Measurements from ENCODE around the gene SETD1A. TPM values are rescaled to one million over a fixed set of nuclear protein-coding genes. Genes with fewer than 3 reads are reported as not detected.

Gene SETD1A
- total RNA-seq, 3 donors from 2014 or later, result 13.4 to 24.7 (median 13.7) TPM

- Histone ChIP-seq H3K4me1 (ENCODE audit: low read depth) (no peaks in the 10 kb centered on the region), H3K4me3 (no peak overlapping the region), H3K9me3 (no peaks in the 10 kb centered on the region), H3K36me3 (ENCODE audit: low read depth) (no peaks in the 10 kb centered on the region)
- no peak for ATAC-seq
- intact Hi-C loops (cut with DNase I, micrococcal nuclease), result no loop called here
- TF ChIP-seq, protein P1, sequence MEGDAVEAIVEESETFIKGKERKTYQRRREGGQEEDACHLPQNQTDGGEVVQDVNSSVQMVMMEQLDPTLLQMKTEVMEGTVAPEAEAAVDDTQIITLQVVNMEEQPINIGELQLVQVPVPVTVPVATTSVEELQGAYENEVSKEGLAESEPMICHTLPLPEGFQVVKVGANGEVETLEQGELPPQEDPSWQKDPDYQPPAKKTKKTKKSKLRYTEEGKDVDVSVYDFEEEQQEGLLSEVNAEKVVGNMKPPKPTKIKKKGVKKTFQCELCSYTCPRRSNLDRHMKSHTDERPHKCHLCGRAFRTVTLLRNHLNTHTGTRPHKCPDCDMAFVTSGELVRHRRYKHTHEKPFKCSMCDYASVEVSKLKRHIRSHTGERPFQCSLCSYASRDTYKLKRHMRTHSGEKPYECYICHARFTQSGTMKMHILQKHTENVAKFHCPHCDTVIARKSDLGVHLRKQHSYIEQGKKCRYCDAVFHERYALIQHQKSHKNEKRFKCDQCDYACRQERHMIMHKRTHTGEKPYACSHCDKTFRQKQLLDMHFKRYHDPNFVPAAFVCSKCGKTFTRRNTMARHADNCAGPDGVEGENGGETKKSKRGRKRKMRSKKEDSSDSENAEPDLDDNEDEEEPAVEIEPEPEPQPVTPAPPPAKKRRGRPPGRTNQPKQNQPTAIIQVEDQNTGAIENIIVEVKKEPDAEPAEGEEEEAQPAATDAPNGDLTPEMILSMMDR (IDR thresholded peaks at IDR 0.05), result no peak
- DNase-seq, result no peak
Observed at GRCh38 chr16:31020536-31020935, 63.0 kb downstream of the SETD1A start.

DNA sequence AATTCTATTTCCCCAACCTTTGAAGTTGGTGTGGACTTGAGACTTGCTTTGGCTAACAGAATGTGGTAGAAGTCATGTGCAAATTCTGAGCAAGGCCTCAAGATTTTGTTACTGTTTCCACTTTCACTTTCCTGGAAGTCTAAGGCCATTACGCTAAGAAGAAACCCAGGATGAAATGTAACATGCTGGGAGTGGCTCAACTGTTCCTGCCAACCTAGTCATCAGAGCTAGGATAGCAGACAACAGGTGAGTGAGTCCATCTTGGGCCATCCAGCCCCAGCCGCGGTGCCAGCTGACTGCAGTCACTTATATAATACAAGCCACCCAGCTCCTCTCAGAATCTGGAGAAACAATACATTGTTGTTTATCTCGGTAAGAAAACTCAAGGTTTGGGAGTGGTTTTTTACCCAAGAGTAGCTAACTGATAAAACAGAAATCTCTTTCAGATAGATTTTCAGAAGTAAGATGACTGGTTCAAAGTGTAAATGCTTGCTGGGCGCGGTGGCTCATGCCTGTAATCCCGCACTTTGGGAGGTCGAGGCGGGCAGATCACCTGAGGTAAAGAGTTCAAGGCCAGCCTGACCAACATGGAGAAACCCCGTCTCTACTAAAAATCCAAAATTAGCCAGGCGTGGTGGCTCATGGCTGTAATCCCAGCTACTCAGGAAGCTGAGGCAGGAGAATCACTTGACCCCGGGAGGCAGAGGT is 65.1 kb downstream of the SETD1A start:
- ATAC-seq, result peak; percentile 79

GRCh38 chr16:31023252-31023602 is 65.7 kb downstream of the SETD1A start:
- no peak for DNase-seq
- Histone ChIP-seq H3K4me1 (ENCODE audit: low read depth) (no peaks in the 10 kb centered on the region), H3K4me3 (no peak overlapping the region), H3K36me3 (ENCODE audit: low read depth) (no peaks in the 10 kb centered on the region), H3K9me3 (no peaks in the 10 kb centered on the region)
- TF ChIP-seq, protein P1 (IDR thresholded peaks at IDR 0.05), result no peak
- intact Hi-C loops (cut with DNase I, micrococcal nuclease), result no loop called here
- ATAC-seq, result no peak

More for the DNA sequence above, 65.1 kb downstream of the SETD1A start:
- no peak overlapping the region for H3K4me3 ChIP-seq
- TF ChIP-seq, protein P1 (IDR thresholded peaks at IDR 0.05), result no peak
- H3K4me1 ChIP-seq (ENCODE audit: low read depth), result no peaks in the 10 kb centered on the region
- no peaks in the 10 kb centered on the region for H3K9me3 ChIP-seq
- no peaks in the 10 kb centered on the region for H3K36me3 ChIP-seq (ENCODE audit: low read depth)
- intact Hi-C loops (cut with DNase I, micrococcal nuclease), result no loop called here
- no peak for DNase-seq

GRCh38 chr16:31023627-31024226 is 66.2 kb downstream of the SETD1A start:
- TF ChIP-seq, protein P1 (IDR thresholded peaks at IDR 0.05), result no peak
- no peaks in the 10 kb centered on the region for H3K36me3 ChIP-seq (ENCODE audit: low read depth)
- no peaks in the 10 kb centered on the region for H3K4me1 ChIP-seq (ENCODE audit: low read depth)
- ATAC-seq, result no peak
- intact Hi-C loops (cut with DNase I, micrococcal nuclease), result no loop called here
- DNase-seq, result no peak
- H3K4me3 ChIP-seq, result no peak overlapping the region
- H3K9me3 ChIP-seq, result no peaks in the 10 kb centered on the region

DNA sequence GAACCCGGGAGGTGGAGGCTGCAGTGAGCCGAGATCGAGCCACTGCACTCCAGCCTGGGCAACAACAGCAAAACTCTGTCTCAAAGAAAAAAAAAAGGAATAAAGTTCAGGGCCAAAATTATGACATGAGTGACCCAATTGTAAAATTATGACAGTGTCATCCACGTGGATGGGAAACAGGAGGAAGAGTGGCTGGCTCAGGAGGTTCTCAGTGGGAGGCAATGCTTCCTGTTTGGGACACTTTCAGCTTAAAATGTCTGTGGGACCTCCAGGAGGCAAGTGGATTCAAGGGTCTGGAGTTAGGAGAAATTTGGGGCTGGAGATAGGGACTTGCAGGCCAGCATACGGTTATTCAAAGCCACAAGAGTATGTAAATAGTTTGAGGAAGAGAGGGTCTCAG is 67.8 kb downstream of the SETD1A start:
- intact Hi-C loops (cut with DNase I, micrococcal nuclease), result no loop called here
- H3K4me3 ChIP-seq, result no peak overlapping the region
- no peaks in the 10 kb centered on the region for H3K36me3 ChIP-seq (ENCODE audit: low read depth)
- H3K4me1 ChIP-seq (ENCODE audit: low read depth), result no peaks in the 10 kb centered on the region
- TF ChIP-seq, protein P1 (IDR thresholded peaks at IDR 0.05), result no peak
- no peaks in the 10 kb centered on the region for H3K9me3 ChIP-seq
- ATAC-seq, result no peak
- DNase-seq, result no peak
